HepG2 (cell line): ENCODE data around the gene ZNRF3. TPM values are rescaled to one million over a fixed set of nuclear protein-coding genes. Genes with fewer than 3 reads are reported as not detected.

Experiments used
- CBX5 ChIP-seq: sonication (generic); formaldehyde crosslinking; IDR thresholded peaks from 2 replicates; pipeline ENCODE4 v1.4.0; 2020; ENCODE audit warnings: missing genetic modification reagents, borderline replicate concordance
- CEBPG ChIP-seq: IDR thresholded peaks from 2 replicates; pipeline ENCODE4 v1.6.1; 2016
- DNMT1 ChIP-seq: sonication (generic); formaldehyde crosslinking; IDR thresholded peaks from 2 replicates; pipeline ENCODE4 v1.5.1; 2020; ENCODE audit warnings: mild to moderate bottlenecking, missing genetic modification reagents
- ELF1 ChIP-seq: sonication (generic); formaldehyde crosslinking; IDR thresholded peaks from 2 replicates; pipeline ENCODE4 v1.4.0; 2020; ENCODE audit warnings: missing genetic modification reagents
- FOXP1 ChIP-seq, 2 experiments: fragments of 450-650 bp in 1 of 2; IDR thresholded peaks; 2 replicates each; pipeline ENCODE4 v1.6.1; 2017 to 2018; ENCODE audit warnings: antibody characterized with exemption in 1 of 2
- HNF1A ChIP-seq, 2 experiments: sonication (generic) in 1 of 2; formaldehyde crosslinking in 1 of 2; IDR thresholded peaks; 2 replicates each; pipeline versions ENCODE4 v1.4.0 to v1.6.1; 2016 to 2020; ENCODE audit warnings: borderline replicate concordance in 1 of 2, low read depth in 1 of 2, mild to moderate bottlenecking in 1 of 2, missing genetic modification reagents in 1 of 2
- MED1 ChIP-seq: sonication (generic); formaldehyde crosslinking; IDR thresholded peaks from 2 replicates; pipeline ENCODE4 v1.4.0; 2020; ENCODE audit warnings: missing genetic modification reagents
- PITX1 ChIP-seq: sonication (generic); formaldehyde crosslinking; IDR thresholded peaks from 2 replicates; pipeline ENCODE4 v1.5.1; 2020; ENCODE audit warnings: mild to moderate bottlenecking, missing genetic modification reagents
- POLR2G ChIP-seq: fragments of 200-400 bp; formaldehyde crosslinking; IDR thresholded peaks from 2 replicates; pipeline ENCODE4 v1.6.1; 2018; ENCODE audit warnings: mild to moderate bottlenecking, low read depth, low read length, moderate library complexity
- RNF219 ChIP-seq: sonication (generic); formaldehyde crosslinking; IDR thresholded peaks from 2 replicates; pipeline ENCODE4 v1.5.0; 2020; ENCODE audit warnings: mild to moderate bottlenecking, missing genetic modification reagents
- SAFB2 ChIP-seq: sonication (generic); formaldehyde crosslinking; IDR thresholded peaks from 2 replicates; pipeline ENCODE4 v1.5.1; 2020; ENCODE audit warnings: missing genetic modification reagents, low read depth, mild to moderate bottlenecking, borderline replicate concordance
- THAP8 ChIP-seq: sonication (generic); formaldehyde crosslinking; IDR thresholded peaks from 2 replicates; pipeline ENCODE4 v1.5.1; 2020; ENCODE audit warnings: missing genetic modification reagents, mild to moderate bottlenecking, borderline replicate concordance
- TP53 ChIP-seq: sonication (generic); formaldehyde crosslinking; conservative IDR thresholded peaks from 2 replicates; pipeline ENCODE4 v1.4.0; 2020; ENCODE audit warnings: missing genetic modification reagents
- ZNF280D ChIP-seq: sonication (generic); formaldehyde crosslinking; IDR thresholded peaks from 2 replicates; pipeline ENCODE4 v1.5.1; 2020; ENCODE audit warnings: mild to moderate bottlenecking, missing genetic modification reagents
- ZNF574 ChIP-seq: sonication (generic); formaldehyde crosslinking; IDR thresholded peaks from 2 replicates; pipeline ENCODE4 v1.4.0; 2020; ENCODE audit warnings: missing genetic modification reagents
- ZSCAN22 ChIP-seq: sonication (generic); formaldehyde crosslinking; IDR thresholded peaks from 2 replicates; pipeline ENCODE4 v1.4.0; 2020; ENCODE audit warnings: mild to moderate bottlenecking, missing genetic modification reagents
- ZSCAN29 ChIP-seq: sonication (generic); formaldehyde crosslinking; conservative IDR thresholded peaks from 2 replicates; pipeline ENCODE4 v1.4.0; 2020; ENCODE audit warnings: mild to moderate bottlenecking, missing genetic modification reagents
- polyA plus RNA-seq, 8 experiments: library from polyadenylated mRNA; depleted of rRNA in 3 of 8; stranded (reverse) in 7 of 8; unstranded in 1 of 8; fragments of >200 nt; fragmentation: Illumina TruSeq in 4 of 8; extraction: Trizol in 4 of 8; gene quantifications; 2 replicates each; pipeline versions ENCODE4 v1.2.1 to v1.2.3, GENCODE V29; 2011 to 2016; ENCODE audit warnings: low read depth in 4 of 8, missing spikeins in 1 of 8, mixed read lengths in 1 of 8; ENCODE audit not compliant: insufficient read depth in 1 of 8
- total RNA-seq, 5 experiments: library from RNA; depleted of rRNA; stranded (reverse); fragments of >200 nt; fragmentation: Illumina TruSeq; extraction: Trizol; gene quantifications; 2 replicates each; pipeline ENCODE4 v1.2.3, GENCODE V29; 2016; ENCODE audit warnings: low read depth in 1 of 5

ZNRF3 gene
- total and polyA plus RNA-seq, 2 of the 13 experiments (the other 11 are each of a cell fraction or from before 2014, with no cell fraction given) = 20.3 to 36.7 TPM

- TF ChIP-seq HNF1A (IDR thresholded peaks at IDR 0.05; ENCODE audit: low read depth) (no peak), HNF1A (CRISPR knock-in tag; IDR thresholded peaks at IDR 0.05; ENCODE audit: borderline replicate concordance) (no peak), ZNF280D (CRISPR knock-in tag) (no peak), CBX5 (CRISPR knock-in tag) (no peak), CEBPG (CRISPR knock-in tag) (0 out of 2 replicates have a peak, but pooled peaks have one; percentile 17), ELF1 (no peak), ZSCAN22 (no peak), MED1 (peak; percentile 56; the same call in 1 of the 2 replicates), RNF219 (CRISPR knock-in tag) (no peak), ZNF574 (CRISPR knock-in tag) (no peak), TP53 (CRISPR knock-in tag) (no peak), ZSCAN29 (CRISPR knock-in tag) (no peak), POLR2G (peak; percentile 65), FOXP1 (IDR thresholded peaks at IDR 0.05) (no peak), FOXP1 (CRISPR knock-in tag; IDR thresholded peaks at IDR 0.05) (peak; percentile 45; the same call in 1 of the 2 replicates), DNMT1 (CRISPR knock-in tag) (no peak), THAP8 (CRISPR knock-in tag) (no peak), PITX1 (CRISPR knock-in tag) (0 out of 2 replicates have a peak, but pooled peaks have one; percentile 23), SAFB2 (CRISPR knock-in tag) (no peak)
These were observed 2.6 kb downstream of the ZNRF3 start (continued) for GRCh38 chr22:28885939-28886338.
